ENCODE data around the gene MLH3.

GRCh38 chr14:75094896-75095295 is 43.6 kb upstream of the MLH3 start:
- TF ChIP-seq EZH2phosphoT487 (IDR thresholded peaks at IDR 0.05; ENCODE audit: insufficient read depth, low read depth) (no peak), EZH2 (IDR thresholded peaks at IDR 0.05; ENCODE audit: insufficient read depth, poor library complexity, severe bottlenecking) (no peak)
